SU-DHL-6 (cell line): Measurements from ENCODE around the gene ABTB2.

ENCODE experiments used
- CTCF ChIP-seq: fragments of 200-600 bp; sonication (generic); IDR thresholded peaks from one replicate; pipeline ENCODE4 v1.5.1; 2017; ENCODE audit warnings: antibody characterized with exemption, mild to moderate bottlenecking, low read length, moderate library complexity; ENCODE audit not compliant: insufficient read depth, poor library complexity, severe bottlenecking
- EZH2phosphoT487 ChIP-seq: fragments of 200-600 bp; sonication (generic), shearing (Covaris generic); conservative IDR thresholded peaks from 2 replicates; pipeline ENCODE4 v1.6.1; 2018; ENCODE audit warnings: mild to moderate bottlenecking, antibody characterized with exemption, low read length, moderate library complexity, mixed read lengths

GRCh38 chr11:34340653-34341052 is 17.2 kb downstream of the ABTB2 start:
- TF ChIP-seq CTCF (no peak), EZH2phosphoT487 (no peak)
